Astrocyte (in vitro differentiated cells and primary cell): Measurements from ENCODE around the gene SDK1. TPM values are rescaled to one million over a fixed set of nuclear protein-coding genes. Genes with fewer than 3 reads are reported as not detected.

ENCODE experiments used
- DNase-seq: peaks from one replicate; pipeline ENCODE4 v3.0.0-alpha.2; 2010; ENCODE audit warnings: low read depth
- FAIRE-seq: peaks from 2 replicates; lab custom pipeline; 2011; peaks lifted over from hg19 to GRCh38; lab: Jason Lieb, UNC
- H2AFZ ChIP-seq: 2 replicates; pipeline ENCODE4 v1.6.0; 2012; ENCODE audit warnings: low read depth, low read length, inconsistent platforms
- H3K27ac ChIP-seq: 2 replicates; pipeline ENCODE4 v1.5.1; 2011; ENCODE audit warnings: low read depth, low read length, inconsistent platforms
- H3K27me3 ChIP-seq: 2 replicates; pipeline ENCODE4 v1.6.0; 2011; ENCODE audit warnings: low read length, inconsistent platforms; ENCODE audit not compliant: insufficient read depth
- H3K36me3 ChIP-seq: 2 replicates; pipeline ENCODE4 v1.5.1; 2011; ENCODE audit warnings: low read length, inconsistent platforms; ENCODE audit not compliant: insufficient read depth
- H3K4me1 ChIP-seq: 2 replicates; pipeline ENCODE4 v1.5.1; 2011; ENCODE audit warnings: low read length, inconsistent platforms; ENCODE audit not compliant: insufficient read depth
- H3K4me2 ChIP-seq: 2 replicates; pipeline ENCODE4 v1.6.0; 2012; ENCODE audit warnings: low read length, inconsistent platforms
- H3K4me3 ChIP-seq: 2 replicates; pipeline ENCODE4 v1.5.1; 2011; ENCODE audit warnings: low read depth, mild to moderate bottlenecking, low read length, inconsistent platforms; ENCODE audit not compliant: insufficient read depth
- H3K79me2 ChIP-seq: 2 replicates; pipeline ENCODE4 v1.6.0; 2012; ENCODE audit warnings: mild to moderate bottlenecking, low read length, inconsistent platforms; ENCODE audit not compliant: insufficient read depth
- H3K9ac ChIP-seq: 2 replicates; pipeline ENCODE4 v1.6.0; 2012; ENCODE audit warnings: mild to moderate bottlenecking, low read length, inconsistent platforms
- H3K9me3 ChIP-seq: 2 replicates; pipeline ENCODE4 v1.5.1; 2012; ENCODE audit warnings: low read depth, mild to moderate bottlenecking, low read length, inconsistent platforms; ENCODE audit not compliant: insufficient read depth
- H4K20me1 ChIP-seq: 2 replicates; pipeline ENCODE4 v1.6.0; 2012; ENCODE audit warnings: low read length, inconsistent platforms; ENCODE audit not compliant: insufficient read depth
- H3K27ac Mint-ChIP-seq: one replicate; pipeline ENCODE4 v1.8.0; 2021; ENCODE audit warnings: mild to moderate bottlenecking, mixed read lengths; ENCODE audit not compliant: unreplicated experiment
- H3K27me3 Mint-ChIP-seq: one replicate; pipeline ENCODE4 v1.8.0; 2021; ENCODE audit warnings: low read depth, mixed read lengths; ENCODE audit not compliant: unreplicated experiment
- H3K36me3 Mint-ChIP-seq: one replicate; pipeline ENCODE4 v1.8.0; 2021; ENCODE audit warnings: low read depth, mixed read lengths; ENCODE audit not compliant: unreplicated experiment
- H3K4me1 Mint-ChIP-seq: one replicate; pipeline ENCODE4 v1.8.0; 2021; ENCODE audit warnings: low read depth, mixed read lengths; ENCODE audit not compliant: unreplicated experiment
- H3K4me3 Mint-ChIP-seq: one replicate; pipeline ENCODE4 v1.8.0; 2021; ENCODE audit warnings: mild to moderate bottlenecking, moderate library complexity, mixed read lengths; ENCODE audit not compliant: unreplicated experiment
- H3K9me3 Mint-ChIP-seq: one replicate; pipeline ENCODE4 v1.8.0; 2021; ENCODE audit warnings: mild to moderate bottlenecking, mixed read lengths; ENCODE audit not compliant: unreplicated experiment
- EZH2 ChIP-seq: IDR thresholded peaks from 2 replicates; pipeline ENCODE4 v1.6.1; 2012; ENCODE audit warnings: mild to moderate bottlenecking, low read length, inconsistent platforms; ENCODE audit not compliant: insufficient read depth
- total RNA-seq: library from RNA; stranded (reverse); gene quantifications from 2 replicates; pipeline ENCODE4 v1.2.1, GENCODE V29; 2021
- TF ChIP-seq, protein P1 (sequence below): IDR thresholded peaks from 2 replicates; pipeline ENCODE4 v1.5.1; 2011; ENCODE audit warnings: low read depth, mild to moderate bottlenecking, inconsistent platforms, low read length, moderate library complexity; ENCODE audit not compliant: insufficient read depth

Gene SDK1
- total RNA-seq, 1 donor from 2014 or later: 4.2 TPM

DNA sequence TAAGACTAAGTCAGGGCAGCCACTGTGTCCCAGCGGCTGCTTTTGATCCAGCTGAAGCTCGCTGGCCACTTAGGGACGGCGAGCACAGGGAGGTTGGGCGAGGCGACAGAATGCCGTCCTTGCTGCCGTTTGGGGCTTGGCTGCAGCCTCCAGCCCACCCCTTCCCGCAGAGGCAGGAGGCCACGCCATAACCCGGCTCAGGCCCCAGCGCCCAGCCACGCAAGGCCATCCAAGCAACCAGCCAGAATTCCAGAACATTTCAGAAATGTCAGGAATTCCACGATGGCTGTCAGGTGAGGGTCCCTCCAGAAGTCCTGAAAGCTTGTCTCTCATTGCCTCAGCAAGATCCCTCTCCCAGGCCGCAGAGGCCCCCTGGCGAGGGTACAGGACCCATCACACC lies 901.9 kb downstream of the SDK1 start:
- Mint-ChIP-seq H3K36me3 (no peaks in the 10 kb centered on the region), H3K27me3 (peaks cover 14% of the 10 kb centered on the region), H3K9me3 (peaks cover 7% of the 10 kb centered on the region), H3K4me3 (no peak overlapping the region), H3K4me1 (no peaks in the 10 kb centered on the region), H3K27ac (no peak overlapping the region)
- no peak for FAIRE-seq
- no peaks in the 10 kb centered on the region for H3K79me2 ChIP-seq
- no peaks in the 10 kb centered on the region for H3K27me3 ChIP-seq
- H3K27ac ChIP-seq: no peak overlapping the region
- no peak for DNase-seq
- H2AFZ ChIP-seq: no peak overlapping the region
- no peaks in the 10 kb centered on the region for H3K4me1 ChIP-seq
- no peak overlapping the region for H3K4me2 ChIP-seq
- H3K36me3 ChIP-seq: no peaks in the 10 kb centered on the region
- no peak overlapping the region for H3K4me3 ChIP-seq
- TF ChIP-seq, protein P1, sequence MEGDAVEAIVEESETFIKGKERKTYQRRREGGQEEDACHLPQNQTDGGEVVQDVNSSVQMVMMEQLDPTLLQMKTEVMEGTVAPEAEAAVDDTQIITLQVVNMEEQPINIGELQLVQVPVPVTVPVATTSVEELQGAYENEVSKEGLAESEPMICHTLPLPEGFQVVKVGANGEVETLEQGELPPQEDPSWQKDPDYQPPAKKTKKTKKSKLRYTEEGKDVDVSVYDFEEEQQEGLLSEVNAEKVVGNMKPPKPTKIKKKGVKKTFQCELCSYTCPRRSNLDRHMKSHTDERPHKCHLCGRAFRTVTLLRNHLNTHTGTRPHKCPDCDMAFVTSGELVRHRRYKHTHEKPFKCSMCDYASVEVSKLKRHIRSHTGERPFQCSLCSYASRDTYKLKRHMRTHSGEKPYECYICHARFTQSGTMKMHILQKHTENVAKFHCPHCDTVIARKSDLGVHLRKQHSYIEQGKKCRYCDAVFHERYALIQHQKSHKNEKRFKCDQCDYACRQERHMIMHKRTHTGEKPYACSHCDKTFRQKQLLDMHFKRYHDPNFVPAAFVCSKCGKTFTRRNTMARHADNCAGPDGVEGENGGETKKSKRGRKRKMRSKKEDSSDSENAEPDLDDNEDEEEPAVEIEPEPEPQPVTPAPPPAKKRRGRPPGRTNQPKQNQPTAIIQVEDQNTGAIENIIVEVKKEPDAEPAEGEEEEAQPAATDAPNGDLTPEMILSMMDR: no peak
- TF ChIP-seq EZH2: no peak
- peaks cover 4% of the 10 kb centered on the region for H3K9me3 ChIP-seq
- no peak overlapping the region for H3K9ac ChIP-seq
- H4K20me1 ChIP-seq: no peaks in the 10 kb centered on the region

DNA sequence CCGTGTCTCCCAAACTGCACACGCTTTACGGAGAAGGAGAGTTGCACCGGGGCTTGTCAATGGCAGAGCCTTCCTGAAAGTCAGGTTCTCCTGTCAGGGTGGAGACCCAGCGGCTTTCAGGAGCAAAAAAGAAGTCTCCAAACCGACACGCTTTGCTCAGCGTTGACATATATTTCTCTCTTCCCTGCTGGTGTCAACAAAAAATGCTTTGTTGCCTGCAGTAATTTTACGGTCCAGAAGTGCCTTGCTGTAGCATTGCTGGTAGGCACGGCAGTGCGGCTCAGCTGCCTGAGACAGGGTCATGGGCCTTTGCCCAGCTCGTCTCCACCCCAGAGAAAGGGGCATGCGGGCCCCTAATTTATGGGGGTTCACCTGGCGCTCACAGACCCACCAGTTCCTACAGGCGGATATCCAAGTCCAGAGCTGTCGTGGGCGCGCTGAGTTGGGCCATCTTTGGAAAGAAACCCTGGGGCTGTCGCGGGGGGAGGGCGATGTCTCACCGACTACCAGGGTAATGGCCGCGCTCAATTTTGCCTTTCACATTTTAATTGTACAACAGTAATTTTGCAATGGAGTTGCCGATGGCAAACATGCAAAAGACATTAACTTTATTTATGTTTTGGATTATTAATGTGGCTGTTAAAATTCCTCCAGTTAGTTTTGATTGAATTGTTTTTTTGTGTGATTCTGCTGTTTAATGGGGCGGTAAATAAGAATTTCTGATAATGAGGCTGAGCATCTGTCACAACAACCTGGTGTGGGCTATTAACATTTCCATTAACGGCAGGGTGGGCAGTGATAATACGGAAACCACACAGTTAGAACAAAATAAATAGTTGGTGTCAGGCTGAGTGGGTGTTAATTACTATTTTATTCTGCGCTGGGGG lies 902.8 kb downstream of the SDK1 start:
- Mint-ChIP-seq H3K27me3 (peaks cover 16% of the 10 kb centered on the region), H3K36me3 (no peaks in the 10 kb centered on the region), H3K4me1 (no peaks in the 10 kb centered on the region), H3K4me3 (no peak overlapping the region), H3K27ac (no peak overlapping the region), H3K9me3 (peaks cover 5% of the 10 kb centered on the region)
- Histone ChIP-seq H3K4me2 (no peak overlapping the region), H3K79me2 (no peaks in the 10 kb centered on the region), H2AFZ (no peak overlapping the region), H3K27ac (no peak overlapping the region), H3K4me1 (no peaks in the 10 kb centered on the region), H3K36me3 (no peaks in the 10 kb centered on the region), H4K20me1 (no peaks in the 10 kb centered on the region), H3K4me3 (no peak overlapping the region), H3K27me3 (no peaks in the 10 kb centered on the region), H3K9me3 (peaks cover 4% of the 10 kb centered on the region), H3K9ac (no peak overlapping the region)
- DNase-seq (no peak), FAIRE-seq (no peak)
- TF ChIP-seq EZH2: no peak
- TF ChIP-seq, protein P1: no peak
